IMR-90 (cell line): ENCODE measurements around the gene NKAP. TPM values are rescaled to one million over a fixed set of nuclear protein-coding genes. Genes with fewer than 3 reads are reported as not detected.
"Not testable (repeated sequence)": the region's sequence is repeated elsewhere in the genome, so short reads cannot be mapped to it uniquely, and the experiment has no call there.

Experiments used
- ATAC-seq: fragments of 200-7000 bp; cut with Tn5 transposase; 2 replicates; pipeline ENCODE4 v1.9.1; 2020; ENCODE audit warnings: low read depth, mild to moderate bottlenecking, moderate library complexity
- BruUV-seq: library from RNA; stranded (reverse); fragments of 400-500 nt; replicated peaks from 2 replicates; lab custom pipeline; 2021; lab: Mats Ljungman, UMichigan
- CTCF ChIA-PET: fragments of 300-600 bp; formaldehyde crosslinking; extraction: SDS; loops from one replicate; lab custom pipeline; 2021; ENCODE audit warnings: antibody characterized with exemption; lab: Yijun Ruan, JAX
- POLR2A ChIA-PET: fragments of 300-600 bp; sonication (Branson Sonifier 250); formaldehyde crosslinking; loops from one replicate; lab custom pipeline; 2022; ENCODE audit warnings: antibody characterized with exemption; ENCODE audit not compliant: unreplicated experiment; lab: Charles Lee
- DNase-seq: peaks from one replicate; pipeline ENCODE4 v3.0.0; 2013
- H2AFZ ChIP-seq: replicated peaks from 2 replicates; pipeline ENCODE3; 2013; ENCODE audit warnings: low read length, mild to moderate bottlenecking; ENCODE audit not compliant: poor library complexity
- H2AK5ac ChIP-seq: 2 replicates; pipeline ENCODE4 v1.6.1; 2013; ENCODE audit warnings: low read depth, low read length, inconsistent platforms
- H2AK9ac ChIP-seq: replicated peaks from 2 replicates; pipeline ENCODE3; 2013; ENCODE audit warnings: mild to moderate bottlenecking, low read depth, low read length, moderate library complexity; ENCODE audit not compliant: poor library complexity
- H2BK120ac ChIP-seq: 2 replicates; pipeline ENCODE4 v1.6.1; 2013; ENCODE audit warnings: low read depth, low read length, inconsistent platforms
- H2BK15ac ChIP-seq: 3 replicates; pipeline ENCODE4 v1.6.1; 2013; ENCODE audit warnings: low read depth, low read length, inconsistent platforms
- H2BK20ac ChIP-seq: 2 replicates; pipeline ENCODE4 v1.6.1; 2013; ENCODE audit warnings: low read depth, mild to moderate bottlenecking, inconsistent platforms, low read length, moderate library complexity
- H2BK5ac ChIP-seq: 2 replicates; pipeline ENCODE4 v1.6.1; 2013; ENCODE audit warnings: mild to moderate bottlenecking, low read depth, low read length, inconsistent platforms; ENCODE audit not compliant: poor library complexity, severe bottlenecking
- H3K14ac ChIP-seq: replicated peaks from 2 replicates; pipeline ENCODE4 v1.6.1; 2013; ENCODE audit warnings: low read depth, low read length, inconsistent platforms
- H3K18ac ChIP-seq: 2 replicates; pipeline ENCODE4 v1.6.1; 2013; ENCODE audit warnings: low read depth, low read length, control low read depth
- H3K23ac ChIP-seq: 2 replicates; pipeline ENCODE4 v1.6.1; 2013; ENCODE audit warnings: low read depth, low read length, inconsistent platforms
- H3K27ac ChIP-seq: 2 replicates; pipeline ENCODE4 v1.5.1; 2013; ENCODE audit warnings: mild to moderate bottlenecking, control low read depth, low read length; ENCODE audit not compliant: insufficient read depth
- H3K27me3 ChIP-seq: 2 replicates; pipeline ENCODE4 v1.6.1; 2013; ENCODE audit warnings: low read length; ENCODE audit not compliant: control insufficient read depth, insufficient read depth
- H3K36me3 ChIP-seq: 2 replicates; pipeline ENCODE4 v1.6.1; 2013; ENCODE audit warnings: low read length, mixed read lengths; ENCODE audit not compliant: control insufficient read depth, insufficient read depth
- H3K4ac ChIP-seq: 2 replicates; pipeline ENCODE4 v1.6.1; 2013; ENCODE audit warnings: low read depth, low read length, inconsistent platforms
- H3K4me1 ChIP-seq: 2 replicates; pipeline ENCODE4 v1.6.1; 2013; ENCODE audit warnings: low read length, mixed read lengths; ENCODE audit not compliant: control insufficient read depth, insufficient read depth
- H3K4me2 ChIP-seq: 2 replicates; pipeline ENCODE4 v1.6.1; 2013; ENCODE audit warnings: low read depth, mild to moderate bottlenecking, control low read depth, low read length, moderate library complexity
- H3K4me3 ChIP-seq: 2 replicates; pipeline ENCODE4 v1.5.1; 2013; ENCODE audit warnings: low read depth, mild to moderate bottlenecking, control low read depth, low read length, moderate library complexity; ENCODE audit not compliant: insufficient read depth
- H3K56ac ChIP-seq: 2 replicates; pipeline ENCODE4 v1.6.1; 2013; ENCODE audit warnings: low read length, inconsistent platforms; ENCODE audit not compliant: insufficient read depth; ENCODE audit errors: extremely low read depth
- H3K79me1 ChIP-seq, 2 experiments: 2 replicates each; pipeline ENCODE4 v1.6.1; 2013; ENCODE audit warnings: low read length in 2 of 2, inconsistent platforms in 1 of 2, low read depth in 1 of 2
- H3K9ac ChIP-seq: 2 replicates; pipeline ENCODE4 v1.6.1; 2013; ENCODE audit warnings: low read depth, low read length, control low read depth
- H3K9me1 ChIP-seq: 2 replicates; pipeline ENCODE4 v1.6.1; 2013; ENCODE audit warnings: low read length, inconsistent platforms; ENCODE audit not compliant: insufficient read depth
- H3K9me3 ChIP-seq: 2 replicates; pipeline ENCODE4 v1.6.1; 2013; ENCODE audit warnings: low read length; ENCODE audit not compliant: control insufficient read depth, insufficient read depth
- H4K20me1 ChIP-seq: 2 replicates; pipeline ENCODE4 v1.6.1; 2013; ENCODE audit warnings: low read length, inconsistent platforms; ENCODE audit not compliant: insufficient read depth
- H4K5ac ChIP-seq: 2 replicates; pipeline ENCODE4 v1.6.1; 2013; ENCODE audit warnings: mild to moderate bottlenecking, low read depth, low read length, control low read depth
- H4K8ac ChIP-seq, 2 experiments: 2 replicates each; pipeline ENCODE4 v1.6.1; 2013; ENCODE audit warnings: low read depth in 2 of 2, low read length in 2 of 2, control low read depth in 1 of 2, inconsistent platforms in 1 of 2
- H4K91ac ChIP-seq: 2 replicates; pipeline ENCODE4 v1.6.1; 2013; ENCODE audit warnings: low read depth, low read length, inconsistent platforms; ENCODE audit not compliant: insufficient read depth
- WGBS, 2 experiments: methylation state at CpG; one replicate each; pipeline versions ENCODE4 v1.1.5 to v1.1.7; 2013; ENCODE audit warnings: missing lambda C conversion rate in 2 of 2; ENCODE audit not compliant: insufficient read length in 1 of 2; ENCODE audit errors: extremely low coverage in 2 of 2; 5-methylcytosine and 5-hydroxymethylcytosine counted together
- dilution Hi-C: fragments of 300-500 bp; cut with HindIII; formaldehyde crosslinking; loops from one replicate; pipeline ENCODE4 v1.14.3; 2018; ENCODE audit warnings: low sequenced_read_pairs; ENCODE audit not compliant: unreplicated experiment
- in situ Hi-C: fragments of 300-500 bp; cut with MboI; formaldehyde crosslinking; loops from 3 replicates; pipeline ENCODE4 v1.14.3; 2019; ENCODE audit warnings: low sequenced_read_pairs, inconsistent platforms, mixed read lengths
- intact Hi-C: fragments of 100-400 bp; cut with micrococcal nuclease; formaldehyde crosslinking; loops from 2 replicates; pipeline ENCODE4 v1.10.0; 2022
- polyA plus RNA-seq, 3 experiments: library from polyadenylated mRNA; depleted of rRNA; stranded (reverse); fragments of >200 nt; gene quantifications; 2 replicates each; pipeline ENCODE4 v1.2.3, GENCODE V29; 2012; ENCODE audit warnings: low replicate concordance in 1 of 3
- total RNA-seq: library from RNA; depleted of rRNA; stranded (reverse); fragments of >200 nt; gene quantifications from 2 replicates; pipeline ENCODE4 v1.2.3, GENCODE V29; 2012

The NKAP gene
- total and polyA plus RNA-seq, 2 of the 4 experiments (the other 2 are of a cell fraction), result 1.3 to 2.7 TPM

- H2BK120ac ChIP-seq, H3K4me1 ChIP-seq, BruUV-seq, H4K91ac ChIP-seq, H3K4me2 ChIP-seq, H3K18ac ChIP-seq, H3K9me3 ChIP-seq, H2AK5ac ChIP-seq, DNase-seq, H2BK15ac ChIP-seq, H3K4me3 ChIP-seq, intact Hi-C loops, ATAC-seq, H3K9me1 ChIP-seq, H2AK9ac ChIP-seq, H4K8ac ChIP-seq, H3K27ac ChIP-seq, H4K5ac ChIP-seq, dilution Hi-C loops, H4K20me1 ChIP-seq, H3K36me3 ChIP-seq, H3K23ac ChIP-seq, CTCF ChIA-PET, H2BK20ac ChIP-seq, POLR2A ChIA-PET, H3K14ac ChIP-seq, H3K56ac ChIP-seq, H2AFZ ChIP-seq, H3K27me3 ChIP-seq, H2BK5ac ChIP-seq, H3K79me1 ChIP-seq, H3K4ac ChIP-seq, H3K9ac ChIP-seq: not testable (repeated sequence)
- no CpG with 5 or more reads among the region's 1 CpG for WGBS, 2 experiments
- in situ Hi-C loops, result loop anchor here (25.0 kb wide), 1 partner anchor 170 kb away; no protein-coding TSS in a partner anchor
Observed at GRCh38 chrX:119966837-119967236, 23.3 kb upstream of the NKAP start.
